GM19035 (cell line): ENCODE results near the gene NOL12.

Source experiments
- ATAC-seq: cut with Tn5 transposase; IDR thresholded peaks from one replicate; pipeline ENCODE4 v1.9.1; 2021; ENCODE audit not compliant: unreplicated experiment

The NOL12 gene

GRCh38 chr22:37741312-37741795, 55.2 kb downstream of the NOL12 start:
- ATAC-seq: no peak

DNA sequence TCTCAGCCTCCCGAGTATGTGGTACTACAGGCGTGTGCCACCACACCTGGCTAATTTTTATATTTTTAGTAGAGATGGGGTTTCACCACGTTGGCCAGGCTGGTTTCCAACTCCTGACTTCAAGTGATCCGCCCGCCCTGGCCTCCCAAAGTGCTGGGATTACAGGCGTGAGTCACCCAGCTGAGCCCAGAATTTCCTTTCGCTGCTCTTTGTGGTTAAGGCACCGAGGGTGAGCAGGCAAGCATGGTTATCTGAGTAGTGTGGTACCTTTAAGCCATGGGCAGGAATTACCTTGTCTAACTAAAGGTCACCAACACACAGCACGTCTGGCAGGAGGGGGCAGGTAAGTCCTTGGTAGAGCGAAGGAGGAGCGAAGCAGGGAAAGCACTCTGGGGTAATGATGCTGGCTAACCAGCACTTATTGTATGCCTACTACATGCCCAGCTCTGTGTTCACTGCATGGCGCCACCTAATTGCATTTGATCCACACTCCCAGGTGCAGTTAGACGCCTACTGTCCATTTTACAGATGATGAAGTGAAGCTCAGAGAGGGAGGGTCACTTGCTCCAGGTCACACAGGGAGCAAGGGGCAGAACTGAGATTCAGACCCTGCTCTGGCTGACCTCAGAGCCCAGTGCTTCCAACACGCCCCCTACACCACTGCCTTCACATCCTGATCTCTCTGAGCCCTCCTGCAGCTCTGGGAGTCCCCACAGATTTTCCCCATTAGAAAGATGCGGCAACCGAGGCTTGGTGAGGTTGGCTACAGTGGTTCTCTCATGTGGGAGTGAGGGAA, 56.4 kb downstream of the NOL12 start:
- ATAC-seq: no peak
